NCI-H187 treated with DMSO at 0.1 percent for 48 hours (cell line): ENCODE measurements around the gene MMP25.
"Not testable (repeated sequence)": the region's sequence is repeated elsewhere in the genome, so short reads cannot be mapped to it uniquely, and the experiment has no call there.

Experiments
- DNase-seq: peaks from one replicate; lab custom pipeline; 2025; lab: John Stamatoyannopoulos, UW

The MMP25 gene

GRCh38 chr16:3056336-3057180, 10.2 kb downstream of the MMP25 start:
- DNase-seq, result no peak

GRCh38 chr16:3057181-3058138, 11.1 kb downstream of the MMP25 start:
- no peak for DNase-seq

DNA sequence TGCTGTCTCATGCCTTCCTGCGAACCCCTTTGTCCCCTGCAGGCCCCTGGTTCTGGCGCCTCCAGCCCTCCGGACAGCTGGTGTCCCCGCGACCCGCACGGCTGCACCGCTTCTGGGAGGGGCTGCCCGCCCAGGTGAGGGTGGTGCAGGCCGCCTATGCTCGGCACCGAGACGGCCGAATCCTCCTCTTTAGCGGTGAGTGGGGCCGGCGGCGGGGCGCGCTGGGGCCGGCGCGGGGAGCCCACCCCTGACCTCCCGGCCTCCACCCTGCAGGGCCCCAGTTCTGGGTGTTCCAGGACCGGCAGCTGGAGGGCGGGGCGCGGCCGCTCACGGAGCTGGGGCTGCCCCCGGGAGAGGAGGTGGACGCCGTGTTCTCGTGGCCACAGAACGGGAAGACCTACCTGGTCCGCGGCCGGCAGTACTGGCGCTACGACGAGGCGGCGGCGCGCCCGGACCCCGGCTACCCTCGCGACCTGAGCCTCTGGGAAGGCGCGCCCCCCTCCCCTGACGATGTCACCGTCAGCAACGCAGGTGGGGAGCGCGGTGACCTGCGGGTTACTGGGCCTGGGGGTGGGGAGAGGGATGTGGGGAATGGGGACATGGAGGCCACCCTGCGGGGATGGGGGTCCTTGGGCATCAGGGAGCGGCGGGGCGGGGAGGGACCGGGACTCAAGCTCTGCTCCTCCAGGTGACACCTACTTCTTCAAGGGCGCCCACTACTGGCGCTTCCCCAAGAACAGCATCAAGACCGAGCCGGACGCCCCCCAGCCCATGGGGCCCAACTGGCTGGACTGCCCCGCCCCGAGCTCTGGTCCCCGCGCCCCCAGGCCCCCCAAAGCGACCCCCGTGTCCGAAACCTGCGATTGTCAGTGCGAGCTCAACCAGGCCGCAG, 12.0 kb downstream of the MMP25 start:
- DNase-seq, result no peak

DNA sequence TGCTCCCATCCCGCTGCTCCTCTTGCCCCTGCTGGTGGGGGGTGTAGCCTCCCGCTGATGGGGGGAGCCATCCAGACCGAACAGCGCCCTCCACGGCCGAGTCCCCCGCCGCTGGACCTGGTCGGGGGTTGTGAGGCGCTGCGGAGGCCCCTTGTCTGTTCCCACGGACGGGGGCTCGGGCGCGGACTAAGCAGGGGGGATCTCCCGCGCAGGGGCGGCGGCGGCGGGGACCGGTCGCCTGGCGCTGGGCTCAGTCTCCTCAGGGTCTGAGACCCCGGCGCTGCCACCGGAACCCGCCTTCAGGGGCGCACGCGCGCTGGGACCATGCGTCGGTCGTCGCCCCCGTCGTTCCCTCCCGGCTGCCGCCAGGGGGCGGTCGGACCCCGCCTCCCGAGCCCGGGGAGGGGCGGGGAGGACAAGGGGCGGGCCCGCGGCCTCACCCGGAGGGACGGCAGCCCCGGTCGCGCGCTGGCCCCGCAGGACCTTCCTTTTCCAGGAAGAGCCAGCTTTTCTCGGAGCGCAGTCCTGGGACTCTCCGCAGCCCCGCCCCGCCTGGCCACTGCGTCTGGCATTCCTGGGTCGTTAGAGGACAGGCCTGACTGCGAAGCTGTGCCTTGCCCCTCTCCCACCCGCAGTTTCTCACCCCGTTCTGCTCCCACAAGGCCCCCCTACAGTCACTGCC, 12.8 kb downstream of the MMP25 start:
- no peak for DNase-seq

DNA sequence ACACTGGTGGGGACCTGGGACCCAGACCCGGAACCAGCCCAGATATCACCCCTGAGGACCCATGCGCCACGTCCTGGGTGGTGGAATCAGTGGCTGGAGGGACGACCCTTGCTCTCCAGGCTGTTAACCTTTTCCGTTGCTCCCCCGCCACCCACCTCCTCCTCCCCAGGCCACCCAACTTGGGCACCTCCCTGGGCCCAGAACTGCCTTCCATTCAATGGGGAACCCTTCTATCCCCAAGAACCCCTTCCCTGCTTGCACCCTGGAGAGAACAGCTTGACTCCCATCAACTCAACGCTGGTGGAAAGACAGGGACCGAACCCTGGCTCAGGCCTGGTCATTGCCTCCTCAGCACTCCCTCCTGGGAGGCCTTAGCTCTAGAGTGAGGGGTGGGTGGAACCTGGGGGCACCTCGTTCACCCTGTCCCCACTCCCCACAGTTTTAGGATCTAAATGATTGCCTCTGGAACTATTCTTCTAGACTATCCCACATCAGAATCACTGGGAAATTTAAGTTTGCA, 13.4 kb downstream of the MMP25 start:
- DNase-seq, result no peak

- no peak for DNase-seq
Measured at GRCh38 chr16:3060339-3061127, 14.2 kb downstream of the MMP25 start.

DNA sequence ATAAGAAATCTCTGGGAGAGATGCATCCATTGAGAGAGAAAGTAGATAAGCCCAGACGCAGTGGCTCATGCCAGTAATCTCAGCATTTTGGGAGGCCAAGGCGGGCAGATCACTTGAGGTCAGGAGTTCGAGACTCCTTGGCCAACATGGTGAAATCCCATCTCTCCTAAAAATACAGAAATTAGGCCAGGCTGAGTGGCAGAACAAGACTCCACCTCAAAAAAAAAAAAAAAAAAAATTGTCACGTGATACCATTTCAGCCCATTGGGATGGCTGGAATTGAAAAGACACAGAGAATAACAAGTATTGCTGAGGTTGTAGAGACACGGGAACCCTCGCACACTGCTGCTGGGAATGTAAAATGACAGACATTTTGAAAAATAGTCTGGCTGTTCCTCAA, 16.2 kb downstream of the MMP25 start:
- DNase-seq, result no peak

- no peak for DNase-seq
Measured at GRCh38 chr16:3063625-3064386, 17.4 kb downstream of the MMP25 start.

DNA sequence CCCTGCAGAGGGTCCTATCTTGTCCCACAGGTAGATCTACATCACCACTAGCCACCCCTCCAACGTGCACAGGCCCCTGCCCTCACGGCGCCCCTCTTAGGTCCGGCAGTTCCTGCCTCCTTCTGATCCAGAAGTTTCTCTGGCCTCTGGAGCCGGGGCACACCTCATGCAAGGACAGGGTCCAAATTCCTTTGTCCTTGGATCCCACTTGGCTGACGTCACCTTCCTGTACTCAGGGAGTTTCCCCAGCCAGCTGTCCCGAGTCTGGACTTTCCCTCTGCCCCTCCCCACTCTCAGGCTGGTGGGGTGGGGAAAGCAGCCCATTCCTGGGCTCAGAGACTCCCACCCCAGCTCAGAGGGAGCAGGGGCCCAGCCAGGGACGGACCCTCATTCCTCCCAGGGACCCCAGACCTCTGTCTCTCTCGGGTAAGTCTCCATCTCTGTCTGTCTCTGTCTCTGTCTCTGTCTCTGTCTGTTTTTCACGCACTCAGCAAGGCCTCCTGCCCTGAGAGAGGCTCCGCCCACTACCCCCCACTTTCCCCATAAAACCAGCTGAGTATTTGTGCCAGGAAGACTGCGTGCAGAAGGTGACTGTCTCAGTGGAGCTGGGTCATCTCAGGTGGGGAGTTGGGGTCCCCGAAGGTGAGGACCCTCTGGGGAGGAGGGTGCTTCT, 18.8 kb downstream of the MMP25 start, which contains the start of gene IL32:
TSS of gene IL32 (plus strand) at position 572 of the 673 bp plus-strand sequence. CDS start 172 bp downstream, outside the sequence.
- no peak for DNase-seq

DNA sequence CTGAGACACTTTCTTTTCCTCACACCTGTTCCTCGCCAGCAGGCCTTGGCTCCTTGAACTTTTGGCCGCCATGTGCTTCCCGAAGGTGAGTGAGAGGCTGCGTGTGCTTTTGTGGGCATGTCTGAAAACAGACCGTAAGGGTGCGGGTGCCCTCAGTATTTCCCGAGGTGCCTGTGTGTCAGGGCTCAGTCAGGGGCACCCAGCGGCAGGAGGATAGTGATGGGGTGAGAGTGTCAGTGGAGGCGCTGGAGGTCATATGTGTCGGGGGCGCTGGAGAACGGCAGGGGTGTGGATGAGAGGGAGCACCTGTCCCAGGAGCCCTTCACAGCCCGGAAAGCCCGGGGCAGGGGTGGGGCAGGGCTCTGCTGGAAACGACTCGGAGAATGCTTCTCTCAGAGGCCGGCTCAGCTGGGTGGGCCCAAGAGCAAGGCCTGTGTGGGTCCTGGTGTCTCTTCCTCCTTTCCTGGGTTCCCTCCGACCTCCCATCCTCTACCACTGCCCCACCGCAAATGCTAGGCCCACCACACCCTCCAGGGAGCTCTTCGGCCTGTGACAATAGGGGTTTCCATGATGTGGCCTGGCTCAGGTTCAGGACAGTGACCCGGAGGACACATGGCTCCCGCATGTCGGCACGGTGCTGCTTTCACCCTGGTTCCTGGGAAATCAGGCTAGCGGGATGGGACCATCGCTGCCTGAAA, 19.5 kb downstream of the MMP25 start:
- DNase-seq, result no peak

DNA sequence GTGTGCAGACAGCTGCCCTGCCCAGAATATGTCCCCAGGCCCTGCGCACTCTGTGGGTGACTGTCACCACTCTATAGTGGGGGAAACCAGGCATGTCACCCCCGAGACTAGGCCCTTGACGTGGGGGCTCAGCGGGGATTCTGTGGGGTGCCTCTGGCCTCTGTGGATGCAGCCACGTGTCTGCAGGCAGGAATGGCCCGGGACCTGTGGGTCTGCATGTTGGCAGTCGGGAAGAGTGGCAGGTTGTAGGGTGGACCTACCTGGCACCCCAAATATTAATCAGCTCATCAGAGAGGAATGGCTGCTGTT, 20.0 kb downstream of the MMP25 start:
- no peak for DNase-seq

DNA sequence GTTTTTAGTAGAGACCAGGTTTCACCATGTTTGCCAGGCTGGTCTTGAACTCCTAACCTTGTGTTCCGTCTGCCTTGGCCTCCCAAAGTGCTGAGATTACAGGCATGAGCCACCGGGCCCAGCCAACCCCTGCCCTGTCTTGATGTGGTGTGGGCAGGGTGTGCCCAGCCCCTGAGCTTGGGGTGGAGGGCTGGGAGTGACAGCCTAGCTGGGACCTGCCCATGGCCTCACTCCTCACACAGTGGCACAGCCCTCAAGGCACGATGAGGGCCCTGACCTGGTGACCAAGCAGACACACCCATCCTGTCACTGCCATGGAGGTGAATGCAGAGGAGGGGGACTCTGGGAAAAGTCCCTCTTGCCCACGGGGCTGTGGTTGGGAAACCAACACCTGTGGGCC, 22.1 kb downstream of the MMP25 start:
- no peak for DNase-seq

DNA sequence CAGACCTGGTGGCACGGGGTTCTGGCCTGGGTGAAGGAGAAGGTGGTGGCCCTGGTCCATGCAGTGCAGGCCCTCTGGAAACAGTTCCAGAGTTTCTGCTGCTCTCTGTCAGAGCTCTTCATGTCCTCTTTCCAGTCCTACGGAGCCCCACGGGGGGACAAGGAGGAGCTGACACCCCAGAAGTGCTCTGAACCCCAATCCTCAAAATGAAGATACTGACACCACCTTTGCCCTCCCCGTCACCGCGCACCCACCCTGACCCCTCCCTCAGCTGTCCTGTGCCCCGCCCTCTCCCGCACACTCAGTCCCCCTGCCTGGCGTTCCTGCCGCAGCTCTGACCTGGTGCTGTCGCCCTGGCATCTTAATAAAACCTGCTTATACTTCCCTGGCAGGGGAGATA, 22.8 kb downstream of the MMP25 start:
- DNase-seq, result not testable (repeated sequence)

GRCh38 chr16:3070608-3071111, 24.3 kb downstream of the MMP25 start:
- DNase-seq, result no peak

GRCh38 chr16:3071655-3072054, 25.3 kb downstream of the MMP25 start:
- no peak for DNase-seq

GRCh38 chr16:3072148-3072547, 25.8 kb downstream of the MMP25 start:
- not testable (repeated sequence) for DNase-seq

GRCh38 chr16:3072576-3073263, 26.4 kb downstream of the MMP25 start:
- not testable (repeated sequence) for DNase-seq
